NCI-H2227 (cell line): ENCODE results near the gene ZNF445.
"Not testable (repeated sequence)": the region's sequence is repeated elsewhere in the genome, so short reads cannot be mapped to it uniquely, and the experiment has no call there.

ENCODE experiments used
- DNase-seq: peaks from one replicate; lab custom pipeline; 2025; ENCODE audit not compliant: unreplicated experiment; lab: John Stamatoyannopoulos, UW

ZNF445 gene

DNA sequence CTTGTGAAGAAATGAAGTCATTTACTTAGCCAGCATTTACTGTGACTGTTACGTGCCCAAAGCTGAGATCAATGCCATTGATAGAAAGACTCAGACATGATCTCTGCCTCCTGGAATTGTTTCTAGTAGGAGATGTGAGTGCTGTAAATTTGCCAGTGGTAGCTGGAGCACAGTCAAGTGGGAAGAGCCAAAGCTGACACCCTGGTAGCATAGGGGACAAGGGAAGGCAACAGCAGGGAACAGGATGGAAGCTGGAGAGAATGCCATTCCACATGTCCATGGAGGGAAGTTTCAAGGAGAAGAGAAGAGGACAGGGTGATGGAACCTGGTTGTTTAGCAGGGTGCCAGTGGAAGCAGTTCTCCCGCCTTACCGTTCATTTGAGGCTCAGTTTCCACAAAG lies 74.9 kb downstream of the ZNF445 start:
- no peak for DNase-seq

DNA sequence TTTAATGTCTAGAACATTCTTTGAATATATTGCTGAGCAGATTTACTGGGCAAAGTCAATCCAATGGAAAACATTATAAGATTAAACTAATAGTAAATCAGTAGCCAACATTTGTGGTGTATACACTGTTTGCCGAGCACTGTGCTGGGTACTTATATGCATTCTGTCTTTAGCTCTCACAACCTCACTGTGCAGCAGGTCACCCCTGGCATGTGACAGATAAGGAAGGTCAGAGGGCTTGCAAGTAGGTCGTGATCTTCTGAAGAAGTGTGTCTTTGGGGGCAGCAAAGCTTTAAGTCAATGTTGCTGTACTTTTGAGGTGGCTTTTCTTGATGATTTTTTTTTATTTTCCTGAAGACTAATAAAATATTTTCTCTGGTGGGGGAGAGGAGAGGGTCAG lies 76.7 kb downstream of the ZNF445 start:
- DNase-seq = no peak

GRCh38 chr3:44398853-44399252 lies 78.6 kb downstream of the ZNF445 start:
- DNase-seq = no peak

DNA sequence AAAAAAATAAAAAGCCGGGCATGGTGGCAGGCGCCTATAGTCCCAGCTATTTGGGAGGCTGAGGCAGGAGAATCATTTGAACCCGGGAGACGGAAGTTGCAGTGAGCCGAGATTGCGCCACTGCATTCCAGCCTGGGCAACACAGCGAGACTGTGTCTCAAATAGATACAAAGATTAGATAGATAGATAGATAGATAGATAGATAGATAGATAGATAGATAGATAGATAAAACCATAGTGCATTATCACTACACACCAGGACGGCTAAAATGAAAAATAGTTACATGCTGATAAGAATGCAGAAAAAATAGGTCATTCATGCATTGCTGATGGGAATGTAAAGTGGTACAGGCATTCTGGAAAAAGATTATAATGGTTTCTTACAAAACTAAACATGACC lies 79.2 kb downstream of the ZNF445 start:
- not testable (repeated sequence) for DNase-seq

GRCh38 chr3:44396200-44397171 lies 81.0 kb downstream of the ZNF445 start:
- DNase-seq = no peak

GRCh38 chr3:44395714-44396113 lies 81.8 kb downstream of the ZNF445 start:
- DNase-seq = no peak

- no peak for DNase-seq
Measured at GRCh38 chr3:44392489-44392888, 85.0 kb downstream of the ZNF445 start.

- no peak for DNase-seq
Measured at GRCh38 chr3:44387404-44387803, 90.1 kb downstream of the ZNF445 start.
